Neural cell (in vitro differentiated cells): ENCODE measurements around the gene CEP72. TPM values are rescaled to one million over a fixed set of nuclear protein-coding genes. Genes with fewer than 3 reads are reported as not detected.

Source experiments
- H2AFZ ChIP-seq: fragments of 200-600, 300-800 bp; sonication (generic), shearing (Covaris generic); 2 replicates; pipeline ENCODE4 v1.6.0; 2014; ENCODE audit warnings: low read depth, mild to moderate bottlenecking, antibody characterized with exemption, low read length, moderate library complexity
- H3F3A ChIP-seq: fragments of 200-600 bp; shearing (Covaris generic); 2 replicates; pipeline ENCODE4 v1.6.1; 2016; ENCODE audit warnings: mild to moderate bottlenecking, moderate library complexity, mixed read lengths, antibody characterized with exemption, low read length; ENCODE audit not compliant: insufficient read depth, poor library complexity, severe bottlenecking
- H3K27ac ChIP-seq: fragments of 200-600, 300-800 bp; sonication (generic), shearing (Covaris generic); 2 replicates; pipeline ENCODE4 v1.5.1; 2014; ENCODE audit warnings: mild to moderate bottlenecking, low read length, moderate library complexity
- H3K27me3 ChIP-seq: fragments of 300-800, 200-600 bp; sonication (generic), shearing (Covaris generic); 2 replicates; pipeline ENCODE4 v1.6.0; 2014; ENCODE audit warnings: mild to moderate bottlenecking, low read depth, low read length, moderate library complexity; ENCODE audit not compliant: insufficient read depth
- H3K36me3 ChIP-seq: fragments of 300-800, 200-600 bp; sonication (generic), shearing (Covaris generic); 2 replicates; pipeline ENCODE4 v1.5.1; 2014; ENCODE audit warnings: mild to moderate bottlenecking, antibody characterized with exemption, low read length, moderate library complexity; ENCODE audit not compliant: insufficient read depth
- H3K4me2 ChIP-seq: fragments of 300-800, 200-600 bp; sonication (generic), shearing (Covaris generic); 2 replicates; pipeline ENCODE4 v1.6.0; 2014; ENCODE audit warnings: mild to moderate bottlenecking, low read length
- H3K4me3 ChIP-seq: fragments of 300-800, 200-600 bp; sonication (generic), shearing (Covaris generic); 2 replicates; pipeline ENCODE4 v1.5.1; 2014; ENCODE audit warnings: mild to moderate bottlenecking, low read length, moderate library complexity
- H3K79me2 ChIP-seq: fragments of 200-600 bp; shearing (Covaris generic); replicated peaks from 2 replicates; pipeline ENCODE4 v1.6.0; 2014; ENCODE audit warnings: mild to moderate bottlenecking, low read length, moderate library complexity; ENCODE audit not compliant: insufficient read depth
- H3K9ac ChIP-seq: fragments of 300-800, 200-600 bp; sonication (generic), shearing (Covaris generic); 2 replicates; pipeline ENCODE4 v1.6.1; 2016; ENCODE audit warnings: mild to moderate bottlenecking, low read length, mixed read lengths
- H3K9me2 ChIP-seq: fragments of 200-600 bp; shearing (Covaris generic); 2 replicates; pipeline ENCODE4 v1.6.1; 2016; ENCODE audit warnings: mild to moderate bottlenecking, low read length, mixed read lengths; ENCODE audit not compliant: insufficient read depth
- H3K9me3 ChIP-seq: fragments of 200-600, 300-800 bp; sonication (generic), shearing (Covaris generic); 2 replicates; pipeline ENCODE4 v1.6.1; 2016; ENCODE audit warnings: mild to moderate bottlenecking, mixed run types, low read length, moderate library complexity, mixed read lengths
- H4K20me1 ChIP-seq: fragments of 200-600 bp; shearing (Covaris generic); 2 replicates; pipeline ENCODE4 v1.6.1; 2016; ENCODE audit warnings: mild to moderate bottlenecking, mixed run types; ENCODE audit not compliant: insufficient read depth
- CTCF ChIP-seq: fragments of 450-650 bp; IDR thresholded peaks from 2 replicates; pipeline ENCODE4 v1.5.1; 2014; ENCODE audit warnings: antibody characterized with exemption, mild to moderate bottlenecking, moderate library complexity; ENCODE audit not compliant: poor library complexity, severe bottlenecking
- EP300 ChIP-seq: fragments of 450-650 bp; conservative IDR thresholded peaks from 2 replicates; pipeline ENCODE4 v1.6.1; 2014; ENCODE audit warnings: antibody characterized with exemption, mild to moderate bottlenecking, moderate library complexity; ENCODE audit not compliant: poor library complexity, severe bottlenecking
- EZH2 ChIP-seq: fragments of 200-600, 300-800 bp; shearing (Covaris generic), sonication (generic); IDR thresholded peaks from 2 replicates; pipeline ENCODE4 v1.6.1; 2014; ENCODE audit warnings: antibody characterized with exemption, low read length, borderline replicate concordance, mild to moderate bottlenecking; ENCODE audit not compliant: insufficient read depth, poor library complexity, severe bottlenecking
- MXI1 ChIP-seq: fragments of 450-650 bp; conservative IDR thresholded peaks from 2 replicates; pipeline ENCODE4 v1.6.1; 2014; ENCODE audit warnings: antibody characterized with exemption, mild to moderate bottlenecking; ENCODE audit not compliant: poor library complexity, severe bottlenecking
- POLR2AphosphoS5 ChIP-seq: IDR thresholded peaks from 2 replicates; pipeline ENCODE4 v1.6.1; 2012
- RAD21 ChIP-seq: fragments of 450-650 bp; conservative IDR thresholded peaks from 2 replicates; pipeline ENCODE4 v1.6.1; 2014; ENCODE audit warnings: antibody characterized with exemption, mild to moderate bottlenecking, moderate library complexity
- REST ChIP-seq: IDR thresholded peaks from 2 replicates; pipeline ENCODE4 v1.6.1; 2012; ENCODE audit warnings: borderline replicate concordance
- SMC3 ChIP-seq: fragments of 450-650 bp; conservative IDR thresholded peaks from 2 replicates; pipeline ENCODE4 v1.6.1; 2014; ENCODE audit warnings: antibody characterized with exemption, mild to moderate bottlenecking, moderate library complexity; ENCODE audit not compliant: poor library complexity
- TAF1 ChIP-seq: IDR thresholded peaks from 2 replicates; pipeline ENCODE4 v1.6.1; 2012; ENCODE audit warnings: low read depth
- polyA plus RNA-seq: library from polyadenylated mRNA; depleted of rRNA; stranded (reverse); fragments of >200 nt; gene quantifications from 2 replicates; pipeline ENCODE4 v1.2.3, GENCODE V29; 2014

The CEP72 gene
- polyA plus RNA-seq, 1 donor from 2014 or later, result 5.9 TPM

DNA sequence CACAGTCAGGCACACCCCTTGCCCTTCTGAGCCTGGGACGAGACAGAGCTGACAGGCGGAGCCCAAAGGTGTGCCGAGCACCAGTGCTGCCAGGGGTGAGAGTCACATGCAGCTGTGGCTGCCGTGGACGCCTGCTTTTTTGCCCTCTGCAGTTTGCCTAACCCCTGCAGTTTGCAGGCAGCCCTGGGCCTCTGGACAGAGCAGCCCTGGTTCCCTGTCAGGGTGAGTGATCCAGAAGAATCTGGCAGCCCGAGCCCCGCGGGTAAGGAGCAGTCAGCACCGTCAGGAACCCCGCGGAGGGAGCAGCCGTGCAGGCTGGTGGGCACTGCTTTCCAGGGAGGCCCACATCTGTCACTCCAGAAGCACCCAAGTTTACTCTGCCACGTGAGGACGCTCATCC is 30.3 kb downstream of the CEP72 start:
- Histone ChIP-seq H2AFZ (no peak overlapping the region), H4K20me1 (no peaks in the 10 kb centered on the region), H3K4me3 (no peak overlapping the region), H3K27me3 (no peaks in the 10 kb centered on the region), H3K79me2 (no peaks in the 10 kb centered on the region), H3K36me3 (no peaks in the 10 kb centered on the region), H3K9ac (no peak overlapping the region), H3K9me2 (no peaks in the 10 kb centered on the region), H3K27ac (no peak overlapping the region), H3F3A (no peaks in the 10 kb centered on the region), H3K4me2 (no peak overlapping the region), H3K9me3 (no peaks in the 10 kb centered on the region)
- no peak for TF ChIP-seq EP300
- TF ChIP-seq RAD21, result no peak
- no peak for TF ChIP-seq REST
- TF ChIP-seq MXI1, result no peak
- no peak for TF ChIP-seq POLR2AphosphoS5
- TF ChIP-seq CTCF, result no peak
- TF ChIP-seq EZH2, result no peak
- TF ChIP-seq TAF1, result no peak
- no peak for TF ChIP-seq SMC3

GRCh38 chr5:643351-643801 is 31.2 kb downstream of the CEP72 start:
- no peaks in the 10 kb centered on the region for H3K27me3 ChIP-seq
- no peak overlapping the region for H2AFZ ChIP-seq
- no peak overlapping the region for H3K9ac ChIP-seq
- no peaks in the 10 kb centered on the region for H3K9me2 ChIP-seq
- H3K4me2 ChIP-seq, result no peak overlapping the region
- TF ChIP-seq REST (no peak), RAD21 (no peak), EZH2 (no peak), EP300 (no peak), MXI1 (no peak), POLR2AphosphoS5 (no peak), CTCF (no peak), TAF1 (no peak)
- H3K4me3 ChIP-seq, result no peak overlapping the region
- H3F3A ChIP-seq, result no peaks in the 10 kb centered on the region
- no peaks in the 10 kb centered on the region for H3K9me3 ChIP-seq
- H3K79me2 ChIP-seq, result no peaks in the 10 kb centered on the region
- H3K27ac ChIP-seq, result no peak overlapping the region
- no peaks in the 10 kb centered on the region for H3K36me3 ChIP-seq
- no peaks in the 10 kb centered on the region for H4K20me1 ChIP-seq
